GM12878 (cell line): ENCODE results near the gene MACROD2. TPM values are rescaled to one million over a fixed set of nuclear protein-coding genes. Genes with fewer than 3 reads are reported as not detected.

ENCODE experiments used
- ATAC-seq: fragments of 200-7000 bp; cut with Tn5 transposase; 3 replicates; pipeline ENCODE4 v1.9.1; 2020; ENCODE audit warnings: mild to moderate bottlenecking, moderate library complexity
- BruUV-seq: library from RNA; stranded (reverse); fragments of 400-500 nt; replicated peaks from 2 replicates; lab custom pipeline; 2021; lab: Mats Ljungman, UMichigan
- CTCF ChIA-PET: fragments of 300-600 bp; sonication (Branson Sonifier 250); formaldehyde crosslinking; extraction: SDS; loops from one replicate; lab custom pipeline; 2021; ENCODE audit warnings: inconsistent platforms; lab: Yijun Ruan, JAX
- POLR2A ChIA-PET: fragments of 350-600 bp; formaldehyde crosslinking; extraction: SDS; loops from one replicate; lab custom pipeline; 2021; ENCODE audit warnings: inconsistent platforms; lab: Charles Lee
- RAD21 ChIA-PET: fragments of 300-600 bp; sonication (Branson Sonifier 250); formaldehyde crosslinking; loops from one replicate; lab custom pipeline; 2023; ENCODE audit warnings: antibody characterized with exemption; ENCODE audit not compliant: unreplicated experiment; lab: Charles Lee
- SMC1A ChIA-PET: fragments of 300-600 bp; sonication (Branson Sonifier 250); formaldehyde crosslinking; loops from one replicate; lab custom pipeline; 2023; ENCODE audit not compliant: unreplicated experiment, uncharacterized antibody; lab: Charles Lee
- DNase-seq: peaks from one replicate; pipeline ENCODE4 v3.0.0-alpha.2; 2011; ENCODE audit warnings: low read depth, low spot score
- FAIRE-seq: peaks from 3 replicates; lab custom pipeline; 2011; peaks lifted over from hg19 to GRCh38; lab: Jason Lieb, UNC
- H2AFZ ChIP-seq: 2 replicates; pipeline ENCODE4 v1.6.0; 2011; ENCODE audit warnings: low read depth, low read length, control low read depth; ENCODE audit not compliant: control insufficient read depth
- H3K27ac ChIP-seq: 2 replicates; pipeline ENCODE4 v1.5.1; 2011; ENCODE audit warnings: control low read depth; ENCODE audit not compliant: control insufficient read depth, insufficient read depth
- H3K27me3 ChIP-seq, 2 experiments: replicated peaks in 1 of 2; 2 replicates each; pipeline versions ENCODE4 v1.6.0 to v1.6.1; 2011; ENCODE audit warnings: low read length in 1 of 2; ENCODE audit not compliant: control insufficient read depth in 2 of 2, insufficient read depth in 2 of 2
- H3K36me3 ChIP-seq, 2 experiments: 2 replicates each; pipeline ENCODE4 v1.5.1; 2011; ENCODE audit warnings: low read length in 1 of 2; ENCODE audit not compliant: control insufficient read depth in 2 of 2, insufficient read depth in 2 of 2
- H3K4me1 ChIP-seq: 2 replicates; pipeline ENCODE4 v1.6.1; 2011; ENCODE audit warnings: mild to moderate bottlenecking, low read length, moderate library complexity, mixed read lengths; ENCODE audit not compliant: control insufficient read depth, insufficient read depth
- H3K4me2 ChIP-seq: 2 replicates; pipeline ENCODE4 v1.6.0; 2011; ENCODE audit warnings: control low read depth; ENCODE audit not compliant: control insufficient read depth, insufficient read depth
- H3K4me3 ChIP-seq: fragments of 200-600 bp; sonication (generic); 2 replicates; pipeline ENCODE4 v1.5.1; 2016
- H3K79me2 ChIP-seq: 2 replicates; pipeline ENCODE4 v1.6.0; 2011; ENCODE audit warnings: low read length; ENCODE audit not compliant: control insufficient read depth, insufficient read depth
- H3K9ac ChIP-seq: 2 replicates; pipeline ENCODE4 v1.8.0; 2011; ENCODE audit warnings: low read length, control low read depth, mixed read lengths; ENCODE audit not compliant: control insufficient read depth, insufficient read depth
- H3K9me3 ChIP-seq: replicated peaks from 3 replicates; pipeline ENCODE4 v1.5.1; 2011; ENCODE audit warnings: mild to moderate bottlenecking, low read length; ENCODE audit not compliant: control insufficient read depth, insufficient read depth
- H4K20me1 ChIP-seq: 2 replicates; pipeline ENCODE4 v1.6.0; 2011; ENCODE audit not compliant: control insufficient read depth, insufficient read depth
- BACH1 ChIP-seq: fragments of 450-650 bp; IDR thresholded peaks from 2 replicates; pipeline ENCODE4 v1.6.1; 2017; ENCODE audit warnings: mild to moderate bottlenecking, borderline replicate concordance
- BCL11A ChIP-seq: IDR thresholded peaks from 2 replicates; pipeline ENCODE4 v1.6.1; 2011; ENCODE audit warnings: low read depth, low read length
- CEBPZ ChIP-seq: fragments of 150-350 bp; IDR thresholded peaks from 2 replicates; pipeline ENCODE4 v1.6.1; 2016; ENCODE audit warnings: low read depth, low read length
- E4F1 ChIP-seq: fragments of 450-650 bp; IDR thresholded peaks from 2 replicates; pipeline ENCODE4 v1.6.1; 2018; ENCODE audit warnings: borderline replicate concordance, mild to moderate bottlenecking; ENCODE audit not compliant: partially characterized antibody
- EED ChIP-seq: sonication (generic); IDR thresholded peaks from 2 replicates; pipeline ENCODE4 v1.6.1; 2016; ENCODE audit warnings: antibody characterized with exemption, low read depth
- ELK1 ChIP-seq: IDR thresholded peaks from 2 replicates; pipeline ENCODE4 v1.6.1; 2012; ENCODE audit warnings: low read depth, low read length, improper control_type of control experiment
- EP300 ChIP-seq, 2 experiments: fragments of 150-350 bp in 1 of 2; IDR thresholded peaks; 2 replicates each; pipeline ENCODE4 v1.6.1; 2011 to 2012; ENCODE audit warnings: low read depth in 2 of 2, low read length in 2 of 2, borderline replicate concordance in 1 of 2, improper control_type of control experiment in 1 of 2, inconsistent platforms in 1 of 2; ENCODE audit not compliant: control insufficient read depth in 1 of 2
- KAT2A ChIP-seq: conservative IDR thresholded peaks from 2 replicates; pipeline ENCODE4 v1.6.1; 2011; ENCODE audit warnings: low read depth, low read length; ENCODE audit not compliant: control insufficient read depth
- KLF5 ChIP-seq: fragments of 450-650 bp; IDR thresholded peaks from 2 replicates; pipeline ENCODE4 v1.6.1; 2014; ENCODE audit warnings: mild to moderate bottlenecking; ENCODE audit not compliant: partially characterized antibody
- MYC ChIP-seq: IDR thresholded peaks from 2 replicates; pipeline ENCODE4 v1.6.1; 2011; ENCODE audit warnings: mild to moderate bottlenecking, low read length, moderate library complexity, inconsistent platforms; ENCODE audit not compliant: insufficient read depth, insufficient replicate concordance, insufficient read length, severe bottlenecking
- PAX8 ChIP-seq: fragments of 450-650 bp; IDR thresholded peaks from 2 replicates; pipeline ENCODE4 v1.6.1; 2017; ENCODE audit warnings: mild to moderate bottlenecking, moderate library complexity
- RAD21 ChIP-seq: IDR thresholded peaks from 2 replicates; pipeline ENCODE4 v1.6.1; 2011; ENCODE audit warnings: mild to moderate bottlenecking, low read depth, low read length, moderate library complexity; ENCODE audit not compliant: insufficient read depth
- SMARCA5 ChIP-seq: fragments of 450-650 bp; IDR thresholded peaks from 2 replicates; pipeline ENCODE4 v1.6.1; 2017; ENCODE audit warnings: mild to moderate bottlenecking
- USF1 ChIP-seq: IDR thresholded peaks from 2 replicates; pipeline ENCODE4 v1.6.1; 2011; ENCODE audit warnings: borderline replicate concordance, low read depth, mild to moderate bottlenecking, moderate library complexity, mixed read lengths, low read length; ENCODE audit not compliant: insufficient read depth; ENCODE audit errors: extremely low read length
- YY1 ChIP-seq: IDR thresholded peaks from 2 replicates; pipeline ENCODE4 v1.6.1; 2011; ENCODE audit warnings: low read depth, mild to moderate bottlenecking, low read length
- ZNF207 ChIP-seq: fragments of 450-650 bp; IDR thresholded peaks from 2 replicates; pipeline ENCODE4 v1.6.1; 2014; ENCODE audit warnings: antibody characterized with exemption, mild to moderate bottlenecking, borderline replicate concordance
- WGBS: methylation state at CpG from one replicate; pipeline ENCODE4 v1.1.6; 2016; ENCODE audit warnings: low lambda C conversion rate; ENCODE audit not compliant: insufficient replicate concordance, insufficient coverage; ENCODE audit errors: missing lambda C conversion rate; 5-methylcytosine and 5-hydroxymethylcytosine counted together
- in situ Hi-C: fragments of 300-500 bp; cut with MboI; formaldehyde crosslinking; loops from 9 replicates; pipeline ENCODE4 v1.14.3; 2018; ENCODE audit warnings: mixed read lengths
- intact Hi-C: fragments of 100-400 bp; cut with micrococcal nuclease; formaldehyde crosslinking; loops from one replicate; pipeline ENCODE4 v1.14.2; 2022; ENCODE audit not compliant: unreplicated experiment
- polyA plus RNA-seq, 11 experiments: library from polyadenylated mRNA; depleted of rRNA in 4 of 11; unstranded in 6 of 11; stranded (reverse) in 5 of 11; fragments of >200 nt; fragmentation: Nextera tagmentation in 4 of 11; fragmentation: Illumina TruSeq in 1 of 11; extraction: Ambion mirVana in 4 of 11; extraction: Trizol in 1 of 11; gene quantifications; 1 replicate in 1 of 11; 2 replicates in 10 of 11; pipeline versions ENCODE4 v1.2.1 to v1.2.3, GENCODE V29; 2011 to 2016; ENCODE audit warnings: inconsistent platforms in 2 of 11, missing spikeins in 2 of 11, low read depth in 1 of 11
- total RNA-seq, 4 experiments: library from RNA; depleted of rRNA in 3 of 4; stranded (reverse); fragments of >200 nt in 3 of 4; fragmentation: Illumina TruSeq in 1 of 4; extraction: Trizol in 1 of 4; gene quantifications; 2 replicates each; pipeline versions ENCODE4 v1.2.1 to v1.2.3, GENCODE V29; 2013 to 2021

The MACROD2 gene
- total and polyA plus RNA-seq, 10 of the 15 experiments (the other 5 are each of a cell fraction or from before 2014, with no cell fraction given), result 1.1 to 21.5 (median 2.2) TPM

- POLR2A ChIA-PET, result no interaction called here
- ATAC-seq (no peak), FAIRE-seq (no peak), DNase-seq (no peak)
- CTCF ChIA-PET, result interaction anchor here (1.0 kb wide), 1 partner anchor 76 kb away, joined by 4 read pairs; no protein-coding TSS in a partner anchor
- no peaks in the 10 kb centered on the region for H4K20me1 ChIP-seq
- 76% methylated on average over 3 of the region's 3 CpGs for WGBS
- H2AFZ ChIP-seq, result no peak overlapping the region
- no TSS peak for BruUV-seq
- H3K27me3 ChIP-seq, result no peaks in the 10 kb centered on the region
- H3K79me2 ChIP-seq, result no peaks in the 10 kb centered on the region
- in situ Hi-C loops (no loop called here), intact Hi-C loops (no loop called here)
- no peaks in the 10 kb centered on the region for H3K36me3 ChIP-seq
- RAD21 ChIA-PET, result no interaction called here
- no peak overlapping the region for H3K4me3 ChIP-seq
- H3K9me3 ChIP-seq, result no peaks in the 10 kb centered on the region
- SMC1A ChIA-PET, result no interaction called here
- no peak overlapping the region for H3K4me2 ChIP-seq
- no peaks in the 10 kb centered on the region for H3K4me1 ChIP-seq
- no peak overlapping the region for H3K27ac ChIP-seq
- no peak overlapping the region for H3K9ac ChIP-seq
- TF ChIP-seq E4F1, result no peak
- TF ChIP-seq USF1, result no peak
- no peak for TF ChIP-seq SMARCA5
- TF ChIP-seq ELK1, result no peak
- TF ChIP-seq PAX8, result no peak
- no peak for TF ChIP-seq KLF5
- no peak for TF ChIP-seq YY1
- TF ChIP-seq EP300 (IDR thresholded peaks at IDR 0.05; ENCODE audit: borderline replicate concordance in 1 of 2, control insufficient read depth in 1 of 2, low read depth in 2 of 2, low read length in 2 of 2), result no peak
- TF ChIP-seq KAT2A, result no peak
- no peak for TF ChIP-seq BACH1
- no peak for TF ChIP-seq BCL11A
- no peak for TF ChIP-seq RAD21
- no peak for TF ChIP-seq ZNF207
- no peak for TF ChIP-seq EED
- no peak for TF ChIP-seq MYC
- no peak for TF ChIP-seq CEBPZ
These were observed 1582.8 kb downstream of the MACROD2 start for GRCh38 chr20:15578113-15578512.
